NCI-H446 (cell line): ENCODE results near the gene PTPN2.
"Not testable (repeated sequence)": the region's sequence is repeated elsewhere in the genome, so short reads cannot be mapped to it uniquely, and the experiment has no call there.

Experiments used
- DNase-seq, 2 experiments: peaks; one replicate each; lab custom pipeline; 2025; lab: John Stamatoyannopoulos, UW

PTPN2 gene

GRCh38 chr18:12883684-12884405 lies at the start of gene PTPN2:
Gene PTPN2, minus strand, starts transcription at chr18:12884237. Its CDS starts 96 bp downstream, at chr18:12884141.
- peak; percentile 82 to 92 for DNase-seq

GRCh38 chr18:12933327-12933726 lies 49.3 kb upstream of the PTPN2 start:
- DNase-seq: no peak

DNA sequence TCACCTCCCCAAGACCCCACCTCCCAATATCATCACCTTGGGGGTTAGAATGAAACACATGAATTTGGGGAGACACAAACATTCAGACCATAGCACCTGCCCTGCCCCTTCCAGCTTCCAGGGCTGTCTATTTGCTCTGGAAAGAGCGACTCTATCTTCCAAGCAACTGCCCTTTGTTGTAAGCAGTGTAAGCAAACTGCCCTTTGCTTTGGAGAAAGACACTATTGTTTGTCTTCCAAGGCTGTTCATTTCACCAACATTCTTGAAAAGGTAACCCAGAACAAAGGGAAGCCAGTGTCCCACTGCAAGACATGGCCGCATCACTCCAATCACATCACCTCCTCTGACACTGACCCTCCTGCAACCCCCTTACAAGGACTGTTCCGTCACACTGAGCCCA lies 46.9 kb upstream of the PTPN2 start:
- no peak for DNase-seq

GRCh38 chr18:12930376-12930775 lies 46.3 kb upstream of the PTPN2 start:
- DNase-seq: no peak

DNA sequence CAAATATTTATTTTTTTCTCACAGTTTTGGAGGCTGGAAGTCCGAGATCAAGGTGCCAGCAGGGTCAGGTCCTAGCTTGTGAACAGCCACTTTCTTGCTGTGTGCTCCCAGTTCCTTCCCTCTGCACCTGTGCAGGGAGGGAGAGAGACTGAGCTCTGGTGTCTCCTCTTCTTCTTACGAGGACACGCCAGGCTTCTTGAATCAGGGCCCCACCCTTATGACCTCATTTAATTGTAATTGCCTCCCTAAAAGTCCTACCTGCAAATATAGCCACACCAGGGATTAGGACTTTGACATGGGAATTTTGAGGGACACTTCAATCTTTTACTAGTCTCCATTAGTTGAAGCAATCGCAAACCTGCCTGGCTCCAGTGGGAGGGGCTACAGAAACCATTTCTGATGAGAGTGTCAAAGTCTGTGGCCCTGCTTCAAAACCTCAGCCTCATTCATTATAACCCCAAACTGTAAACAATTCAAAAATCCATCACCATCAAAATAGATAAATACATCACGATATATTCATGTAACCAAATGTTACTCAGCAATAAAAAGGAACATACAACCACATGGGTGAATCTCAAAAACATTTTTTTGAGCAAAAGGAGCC lies 45.5 kb upstream of the PTPN2 start:
- DNase-seq: no peak

- no peak for DNase-seq
Measured at GRCh38 chr18:12928641-12929040, 44.6 kb upstream of the PTPN2 start.

DNA sequence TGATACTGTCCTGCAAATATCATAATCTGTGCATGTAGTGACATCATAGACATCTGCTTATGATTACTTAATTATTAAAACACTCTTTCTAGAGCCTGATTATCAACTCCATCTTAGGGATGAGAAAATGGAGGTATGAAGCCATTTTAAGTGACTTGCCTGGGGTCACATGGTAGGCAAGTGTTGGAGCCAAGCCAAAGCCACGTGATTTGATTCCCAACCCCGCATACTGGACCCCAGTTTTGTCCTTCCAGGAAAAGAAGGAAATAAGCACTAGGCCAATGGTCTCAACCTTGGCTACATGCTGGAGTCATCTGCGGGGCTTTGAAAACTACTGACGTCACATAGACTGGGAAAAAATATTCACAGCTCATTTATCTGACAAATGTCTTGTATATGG lies 44.2 kb upstream of the PTPN2 start:
- no peak for DNase-seq

DNA sequence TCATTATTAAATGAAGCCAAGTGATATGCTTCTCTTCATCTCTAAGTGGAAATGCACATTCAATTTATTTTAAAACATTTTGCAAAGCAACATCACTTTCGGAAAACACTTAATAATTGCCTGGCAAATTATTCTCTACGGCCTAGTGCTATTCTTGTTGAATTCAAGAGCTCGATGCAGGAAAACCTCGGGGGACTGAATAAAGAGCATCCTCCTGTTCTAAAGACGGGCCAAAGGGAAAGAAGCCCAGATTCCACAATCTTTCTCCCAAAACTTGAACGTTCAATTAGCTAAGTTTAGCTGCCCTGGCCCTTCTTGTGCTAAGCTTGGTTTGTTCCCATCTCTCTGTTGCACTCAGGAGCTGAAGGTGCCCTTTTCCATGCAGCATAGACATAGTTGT lies 40.6 kb upstream of the PTPN2 start:
- DNase-seq: no peak

DNA sequence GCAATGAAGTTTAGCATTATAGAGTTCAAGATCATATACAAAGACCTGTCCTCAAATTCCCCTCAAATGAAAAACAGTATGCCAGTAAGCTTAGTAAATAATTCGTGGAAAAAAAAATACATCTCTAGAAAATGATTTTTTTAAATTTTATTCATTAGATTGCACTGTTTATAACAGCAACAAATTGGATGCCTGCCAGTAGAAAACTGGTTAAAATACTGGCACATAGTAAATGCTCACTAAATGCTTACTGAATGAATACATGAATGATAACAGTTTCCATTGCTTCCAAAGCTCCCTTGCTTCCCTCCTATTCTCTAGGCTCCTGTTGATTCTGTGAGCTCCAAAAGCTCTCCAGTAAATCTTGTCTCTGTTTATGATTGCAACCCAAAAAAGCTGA lies 38.2 kb upstream of the PTPN2 start:
- DNase-seq: no peak

- no peak for DNase-seq
Measured at GRCh38 chr18:12921178-12921577, 37.1 kb upstream of the PTPN2 start.

DNA sequence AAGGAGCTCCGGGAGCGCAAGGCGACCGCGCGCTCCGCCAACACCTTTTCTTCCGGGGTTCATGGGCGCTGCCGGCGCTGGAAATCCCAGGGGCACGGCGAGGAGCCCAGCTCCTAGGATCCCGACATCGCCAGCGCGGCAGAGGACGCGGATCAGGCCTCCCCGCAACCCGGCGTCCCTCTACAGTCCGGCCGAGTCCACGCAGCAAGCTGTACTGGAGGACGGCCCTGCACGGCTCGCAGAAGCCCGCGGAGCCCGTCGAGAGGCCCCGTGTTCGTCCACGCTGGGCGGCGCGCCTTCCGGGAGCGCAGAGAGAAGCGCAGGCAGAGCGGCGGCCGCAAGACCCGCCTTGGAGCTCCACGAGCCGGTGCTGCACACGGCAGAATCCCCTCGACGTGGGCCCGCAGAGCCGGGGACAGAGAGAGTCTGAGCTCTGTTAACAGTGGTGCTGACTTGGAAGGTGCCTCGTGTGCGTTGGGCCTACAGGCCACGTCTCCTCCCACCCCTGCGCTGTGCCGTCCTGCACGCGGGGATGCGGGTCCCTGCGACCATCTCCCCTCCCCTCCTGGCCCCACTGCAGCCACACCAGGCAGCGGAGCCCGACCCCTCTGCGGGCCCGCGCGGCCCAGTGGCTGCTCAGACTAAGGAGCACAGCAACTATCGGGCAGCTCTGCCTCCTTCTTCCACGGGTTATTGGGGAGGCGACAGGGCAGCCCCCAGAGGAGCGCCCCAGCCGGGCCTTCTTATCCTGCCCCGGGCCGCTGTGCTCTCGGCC lies 28.1 kb upstream of the PTPN2 start:
- DNase-seq: no peak

GRCh38 chr18:12911025-12911928 lies 27.2 kb upstream of the PTPN2 start:
- DNase-seq: no peak

DNA sequence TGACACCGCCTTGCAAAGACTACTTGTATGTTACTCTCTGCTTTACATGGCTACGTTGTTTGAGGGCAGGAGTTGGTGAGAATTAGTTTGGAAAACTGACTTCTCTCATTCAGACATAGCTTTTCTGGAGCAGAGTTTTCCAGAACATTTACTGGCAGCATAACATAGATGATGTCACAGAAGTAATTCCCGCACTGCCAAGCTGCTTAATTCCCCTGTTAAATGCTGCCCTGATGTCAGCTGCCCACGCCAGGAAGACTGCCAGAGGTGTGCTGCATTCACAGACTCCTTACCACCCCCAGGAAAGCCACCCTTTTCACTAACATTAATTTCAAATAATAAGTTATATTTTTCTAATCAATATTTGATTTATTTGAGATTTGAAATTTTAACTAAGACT lies 24.7 kb upstream of the PTPN2 start:
- DNase-seq: no peak

GRCh38 chr18:12907258-12907925 lies 23.4 kb upstream of the PTPN2 start:
- no peak for DNase-seq

DNA sequence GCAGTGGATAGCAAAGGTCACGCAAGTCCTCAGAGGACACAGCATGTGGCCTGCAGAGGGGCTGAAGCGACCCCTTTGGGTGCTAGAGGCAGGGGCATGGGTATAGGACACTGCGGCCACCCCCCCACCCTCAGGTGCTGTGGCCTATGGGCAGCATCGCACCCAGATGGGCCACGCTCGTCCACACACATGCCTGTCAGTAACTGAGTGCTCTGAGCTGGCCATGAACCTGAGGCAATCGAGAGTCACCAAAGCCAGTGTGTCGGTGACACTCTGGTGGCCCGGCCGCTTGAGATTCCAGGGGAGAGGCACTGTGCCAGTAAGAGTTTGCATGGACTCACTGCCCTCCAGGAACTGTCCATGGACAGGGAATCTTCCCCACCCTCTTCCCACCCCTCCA lies 22.7 kb upstream of the PTPN2 start:
- DNase-seq: no peak

DNA sequence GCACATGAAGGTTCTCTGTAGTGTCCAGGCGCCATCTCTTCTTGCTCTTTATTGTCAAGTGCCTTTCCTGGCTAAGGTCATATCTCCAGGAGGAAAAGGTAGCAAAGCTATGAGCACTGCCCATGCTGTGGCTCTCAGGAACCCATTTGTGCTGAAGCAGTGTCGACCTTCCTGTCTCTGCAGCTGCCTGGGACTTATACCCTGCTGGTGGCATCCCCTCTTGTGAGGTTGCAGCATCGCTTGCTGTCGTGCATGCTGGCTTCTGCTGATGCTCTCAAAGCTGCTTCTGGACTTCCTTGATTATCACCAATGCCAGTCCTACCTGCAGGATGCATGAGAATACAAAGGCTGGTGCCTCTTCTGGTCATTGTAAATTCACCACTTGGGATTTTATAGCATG lies 22.1 kb upstream of the PTPN2 start:
- DNase-seq: no peak

DNA sequence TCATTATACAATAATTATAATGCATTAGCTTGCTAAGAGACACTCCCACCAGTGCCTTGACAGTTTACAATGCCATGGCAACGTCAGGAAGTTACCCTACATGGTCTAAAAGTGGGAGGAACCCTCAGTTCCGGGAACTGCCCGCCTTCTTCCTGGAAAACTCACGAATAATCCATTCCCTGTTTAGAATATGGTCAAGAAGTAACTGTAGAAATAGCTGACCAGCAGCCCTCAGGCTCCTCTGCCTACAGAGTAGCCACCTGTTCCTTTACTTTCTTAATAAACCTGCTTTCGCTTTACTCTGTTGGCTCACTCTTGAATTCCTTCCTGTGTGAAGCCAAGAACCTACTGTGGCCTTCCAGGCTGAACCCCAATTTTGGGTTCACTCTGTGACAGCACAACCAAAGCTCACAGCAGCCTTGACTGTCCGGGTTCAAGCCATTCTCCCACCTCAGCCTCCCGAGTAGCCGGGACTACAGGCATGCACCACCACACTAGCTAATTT lies 20.0 kb upstream of the PTPN2 start:
- DNase-seq: no peak

- not testable (repeated sequence) for DNase-seq
Measured at GRCh38 chr18:12901208-12901607, 17.2 kb upstream of the PTPN2 start.

DNA sequence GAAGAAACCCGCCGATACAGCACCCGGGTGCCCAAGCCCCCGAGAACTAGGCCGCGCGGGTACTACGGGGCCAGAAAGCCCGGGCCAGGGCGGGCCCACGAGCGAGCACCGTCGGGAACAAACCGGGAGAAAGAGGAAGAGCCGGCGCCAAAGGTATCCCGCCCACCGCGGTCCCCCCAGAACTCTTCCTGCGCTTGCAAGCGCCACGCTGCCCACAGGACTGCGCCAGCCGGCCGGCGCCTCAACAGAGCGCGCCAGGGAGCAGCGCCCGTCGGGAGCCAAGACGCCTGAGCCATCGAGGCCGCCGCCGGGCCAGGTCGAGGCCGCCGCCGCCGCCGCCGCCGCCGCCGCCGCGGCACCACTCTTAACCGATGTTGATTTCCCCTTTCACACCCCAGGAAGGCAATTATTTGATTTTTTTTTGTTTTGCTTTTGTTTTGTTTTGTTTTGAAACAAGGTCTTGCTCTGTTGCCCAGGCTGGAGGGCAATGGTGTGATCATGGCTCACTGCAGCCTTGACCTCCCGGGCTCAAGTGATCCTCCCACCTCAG lies 12.8 kb upstream of the PTPN2 start:
- DNase-seq: not testable (repeated sequence)

DNA sequence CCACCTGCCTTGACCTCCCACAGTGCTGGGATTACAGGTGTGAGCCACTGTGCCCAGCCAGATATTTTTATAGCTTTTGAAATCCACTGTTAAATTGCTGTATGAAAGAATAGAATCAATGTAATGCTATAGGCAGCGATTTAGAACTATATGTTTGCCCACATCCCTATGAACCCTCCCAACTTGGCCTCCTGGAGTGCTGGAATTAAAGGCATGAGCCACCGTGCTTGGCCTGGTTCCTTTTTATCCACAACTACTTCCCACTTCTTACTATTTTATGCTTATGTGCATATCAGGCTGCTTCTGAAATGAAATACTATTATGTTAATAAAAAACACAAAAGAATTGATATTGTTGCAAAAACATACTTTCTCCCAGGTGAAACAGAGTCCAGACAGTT lies 11.6 kb upstream of the PTPN2 start:
- no peak for DNase-seq

DNA sequence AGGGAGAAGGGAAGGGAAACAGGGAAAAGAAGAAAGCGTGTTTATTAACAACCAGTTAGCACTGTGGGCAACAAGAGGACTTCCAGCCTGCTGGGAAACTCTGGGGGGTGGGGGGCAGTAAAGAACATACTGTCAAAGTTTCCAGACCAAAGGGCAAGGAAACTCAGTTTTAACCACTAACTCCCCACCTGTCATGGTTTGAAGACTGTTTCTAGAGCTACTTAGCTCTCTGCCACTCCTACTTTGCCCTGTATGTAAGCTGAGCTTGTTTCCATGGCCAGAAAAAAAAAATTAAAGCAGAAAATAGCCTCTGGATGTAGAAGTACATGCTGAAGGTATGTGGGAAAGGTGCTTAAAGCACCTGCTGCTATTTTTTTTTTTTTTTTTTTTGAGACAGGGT lies 11.0 kb upstream of the PTPN2 start:
- no peak for DNase-seq
